ENCODE results near the gene SYNGR4.

- TF ChIP-seq CTCF (conservative IDR thresholded peaks at IDR 0.05; ENCODE audit: low read depth, low read length) = no peak
- no peak for TF ChIP-seq EZH2 (IDR thresholded peaks at IDR 0.05; ENCODE audit: borderline replicate concordance, low read depth, low read length, poor library complexity, severe bottlenecking)
Measured at GRCh38 chr19:48400018-48400742, 36.0 kb downstream of the SYNGR4 start.
